Globus pallidus (tissue), 1 donor: ENCODE measurements around the gene MYRF.

Source experiments
- DNase-seq: peaks from one replicate; pipeline ENCODE4 v3.0.0-alpha.2; 2015; ENCODE audit warnings: low spot score

MYRF gene

GRCh38 chr11:61752117-61752924 is at the start of gene MYRF:
TSS of gene MYRF (plus strand) at chr11:61752636. CDS start at chr11:61752745, 109 bp downstream.
- DNase-seq = no peak

- DNase-seq = no peak
Measured at GRCh38 chr11:61702701-61703312, 49.6 kb upstream of the MYRF start.

- no peak for DNase-seq
Measured at GRCh38 chr11:61704838-61705237, 47.6 kb upstream of the MYRF start.

GRCh38 chr11:61706452-61707400 is 45.7 kb upstream of the MYRF start:
- no peak for DNase-seq

- DNase-seq = no peak
Measured at GRCh38 chr11:61707574-61707973, 44.9 kb upstream of the MYRF start.

GRCh38 chr11:61709110-61709509 is 43.3 kb upstream of the MYRF start:
- DNase-seq = no peak

- DNase-seq = no peak
Measured at GRCh38 chr11:61709572-61709971, 42.9 kb upstream of the MYRF start.

GRCh38 chr11:61710019-61710418 is 42.4 kb upstream of the MYRF start:
- no peak for DNase-seq

GRCh38 chr11:61711037-61711436 is 41.4 kb upstream of the MYRF start:
- no peak for DNase-seq

- no peak for DNase-seq
Measured at GRCh38 chr11:61711498-61711897, 40.9 kb upstream of the MYRF start.

GRCh38 chr11:61712314-61712713 is 40.1 kb upstream of the MYRF start:
- DNase-seq = no peak

- no peak for DNase-seq
Measured at GRCh38 chr11:61712846-61713245, 39.6 kb upstream of the MYRF start.

GRCh38 chr11:61713464-61713863 is 39.0 kb upstream of the MYRF start:
- DNase-seq = no peak

GRCh38 chr11:61713906-61714305 is 38.5 kb upstream of the MYRF start:
- DNase-seq = no peak

GRCh38 chr11:61714316-61714715 is 38.1 kb upstream of the MYRF start:
- DNase-seq = no peak

- no peak for DNase-seq
Measured at GRCh38 chr11:61714916-61715315, 37.5 kb upstream of the MYRF start.

- no peak for DNase-seq
Measured at GRCh38 chr11:61715867-61716266, 36.6 kb upstream of the MYRF start.

GRCh38 chr11:61716478-61717285 is 35.8 kb upstream of the MYRF start:
- DNase-seq = no peak

GRCh38 chr11:61717286-61718033 is 35.0 kb upstream of the MYRF start:
- DNase-seq = no peak

GRCh38 chr11:61718046-61718531 is 34.3 kb upstream of the MYRF start:
- DNase-seq = no peak
